ENCODE results near the gene UPF1. TPM values are rescaled to one million over a fixed set of nuclear protein-coding genes. Genes with fewer than 3 reads are reported as not detected.

Gene UPF1
- total RNA-seq, 1 donor: 37.3 TPM

DNA sequence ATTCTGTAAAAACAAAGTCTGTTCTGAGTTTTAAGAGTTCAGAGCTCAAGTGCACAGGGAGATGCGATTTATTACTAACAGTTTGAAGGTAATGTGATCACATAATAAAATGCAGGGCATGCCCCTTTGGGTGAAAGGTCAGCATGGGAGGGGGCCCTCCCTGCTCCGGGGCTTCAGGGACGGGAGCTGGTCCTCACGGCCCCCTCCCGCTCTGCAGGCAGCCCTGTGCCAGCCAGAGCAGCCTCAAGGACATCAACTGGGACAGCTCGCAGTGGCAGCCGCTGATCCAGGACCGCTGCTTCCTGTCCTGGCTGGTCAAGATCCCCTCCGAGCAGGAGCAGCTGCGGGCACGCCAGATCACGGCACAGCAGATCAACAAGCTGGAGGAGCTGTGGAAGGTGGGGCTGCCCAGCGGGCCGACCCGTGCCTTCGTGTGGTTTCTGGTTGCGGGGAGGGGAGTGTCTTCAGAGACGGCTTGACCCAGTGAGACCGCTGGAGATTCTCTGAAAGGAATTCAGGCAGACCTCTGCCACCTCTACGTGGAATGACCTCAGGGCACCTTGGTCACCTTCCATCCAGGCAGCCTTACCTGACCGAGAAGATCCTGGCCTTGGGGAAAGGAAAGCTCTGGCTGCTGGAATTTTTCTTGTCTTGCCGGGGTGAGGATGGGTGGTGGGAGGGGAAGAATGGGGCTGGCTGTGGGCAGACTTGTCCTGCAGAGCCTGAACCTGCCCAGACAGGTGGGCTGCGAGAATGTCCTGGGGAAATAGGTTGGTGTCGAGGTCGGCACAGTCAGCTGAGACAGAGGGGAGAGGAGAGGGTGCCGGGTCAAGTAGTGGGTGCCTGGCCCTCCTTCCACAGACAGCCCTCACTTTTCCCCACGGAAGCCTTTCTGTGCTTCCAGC is 19.0 kb downstream of the UPF1 start:
- DNase-seq (ENCODE audit: low read depth): no peak
- TF ChIP-seq CTCF (IDR thresholded peaks at IDR 0.05; ENCODE audit: insufficient read depth, low read length): no peak
- no peak overlapping the region for H3K4me3 ChIP-seq (ENCODE audit: low read depth, low read length)

DNA sequence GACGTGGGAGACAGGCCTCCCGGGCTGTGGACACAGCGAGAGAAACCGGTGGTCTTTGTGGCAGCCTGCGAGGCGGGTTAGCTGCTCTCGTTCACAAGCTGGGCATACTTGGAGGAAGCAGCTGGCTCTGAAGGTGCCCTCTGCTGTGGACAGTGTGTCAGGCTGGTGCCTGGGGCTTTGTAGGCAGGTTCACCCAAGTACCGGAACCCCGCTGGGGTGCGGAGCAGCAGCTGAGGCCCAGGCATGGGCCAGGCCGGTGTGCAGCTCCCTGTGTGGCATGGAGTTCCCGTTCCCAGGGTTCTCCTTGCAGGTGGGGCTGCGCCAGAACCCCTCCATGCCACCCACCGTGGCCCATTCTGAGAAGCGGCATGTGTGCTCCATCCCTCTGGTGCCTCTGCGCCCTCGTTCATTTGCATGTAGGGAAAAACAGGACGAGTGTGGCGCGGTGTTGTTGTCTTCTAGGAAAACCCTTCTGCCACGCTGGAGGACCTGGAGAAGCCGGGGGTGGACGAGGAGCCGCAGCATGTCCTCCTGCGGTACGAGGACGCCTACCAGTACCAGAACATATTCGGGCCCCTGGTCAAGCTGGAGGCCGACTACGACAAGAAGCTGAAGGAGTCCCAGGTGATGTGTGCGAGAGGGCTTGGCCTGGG is 20.0 kb downstream of the UPF1 start:
- no peak for DNase-seq (ENCODE audit: low read depth)
- H3K4me3 ChIP-seq (ENCODE audit: low read depth, low read length): no peak overlapping the region
- TF ChIP-seq CTCF (IDR thresholded peaks at IDR 0.05; ENCODE audit: insufficient read depth, low read length): no peak

- no peak overlapping the region for H3K4me3 ChIP-seq (ENCODE audit: low read depth, low read length)
- TF ChIP-seq CTCF (IDR thresholded peaks at IDR 0.05; ENCODE audit: insufficient read depth, low read length): no peak
- DNase-seq (ENCODE audit: low read depth): no peak
Measured at GRCh38 chr19:18852648-18853047, 20.9 kb downstream of the UPF1 start.

DNA sequence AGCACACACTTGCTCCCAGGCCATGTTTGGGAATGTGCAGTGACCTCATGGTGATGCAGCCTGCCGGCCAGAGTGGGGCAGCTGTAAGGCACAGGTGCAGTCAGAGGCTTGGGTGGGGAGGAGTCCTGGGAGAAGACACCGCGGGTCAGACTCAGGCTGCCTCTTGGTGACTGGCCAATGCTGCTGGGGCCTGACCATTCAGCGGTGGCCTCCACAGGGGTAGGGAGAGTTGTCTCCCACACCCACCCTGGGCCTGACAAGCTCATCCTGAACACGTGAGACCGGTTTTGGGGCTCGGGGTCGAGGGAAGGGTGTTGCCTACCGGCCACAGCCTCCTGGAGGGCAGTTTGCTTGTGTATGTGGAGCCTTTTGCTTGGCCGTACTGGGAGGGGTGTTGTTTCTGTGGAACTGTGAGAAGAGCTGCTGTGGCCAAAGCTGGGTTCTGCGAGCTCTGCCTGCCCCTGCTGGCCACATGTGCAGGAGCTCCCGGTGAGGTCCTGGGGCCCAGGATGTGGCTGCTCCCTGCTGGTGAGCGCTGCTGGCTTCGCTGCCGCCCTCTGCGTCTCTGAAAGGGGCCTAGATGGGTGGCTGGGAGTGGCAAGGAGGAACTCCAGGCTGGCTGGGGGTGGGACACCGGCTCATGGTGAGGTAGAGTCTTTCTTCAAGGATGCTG is 22.1 kb downstream of the UPF1 start:
- TF ChIP-seq CTCF (IDR thresholded peaks at IDR 0.05; ENCODE audit: insufficient read depth, low read length): no peak
- no peak for DNase-seq (ENCODE audit: low read depth)
- H3K4me3 ChIP-seq (ENCODE audit: low read depth, low read length): no peak overlapping the region

DNA sequence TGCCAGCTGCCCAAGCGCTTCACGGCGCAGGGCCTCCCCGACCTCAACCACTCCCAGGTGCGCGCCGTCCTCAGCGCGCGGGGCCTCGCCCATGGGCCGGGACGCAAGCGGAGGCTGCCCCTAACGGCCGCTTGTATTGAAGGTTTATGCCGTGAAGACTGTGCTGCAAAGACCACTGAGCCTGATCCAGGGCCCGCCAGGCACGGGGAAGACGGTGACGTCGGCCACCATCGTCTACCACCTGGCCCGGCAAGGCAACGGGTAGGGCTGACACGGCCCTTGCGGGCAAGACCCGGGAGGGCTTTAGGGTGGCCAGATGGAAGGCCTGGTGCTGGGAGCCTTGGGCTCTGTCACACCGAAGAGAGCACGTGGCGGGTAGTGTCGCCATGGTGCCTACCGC is 23.2 kb downstream of the UPF1 start:
- DNase-seq (ENCODE audit: low read depth): no peak
- no peak for TF ChIP-seq CTCF (IDR thresholded peaks at IDR 0.05; ENCODE audit: insufficient read depth, low read length)
- no peak overlapping the region for H3K4me3 ChIP-seq (ENCODE audit: low read depth, low read length)

GRCh38 chr19:18855647-18856384 is 24.1 kb downstream of the UPF1 start:
- TF ChIP-seq CTCF (IDR thresholded peaks at IDR 0.05; ENCODE audit: insufficient read depth, low read length): no peak
- no peak for DNase-seq (ENCODE audit: low read depth)
- H3K4me3 ChIP-seq (ENCODE audit: low read depth, low read length): no peak overlapping the region
